ENCODE results near the gene TCF4.

Gene TCF4

GRCh38 chr18:55384551-55385275 is 203.3 kb downstream of the TCF4 start:
- no peak for DNase-seq (ENCODE audit: low spot score)

DNA sequence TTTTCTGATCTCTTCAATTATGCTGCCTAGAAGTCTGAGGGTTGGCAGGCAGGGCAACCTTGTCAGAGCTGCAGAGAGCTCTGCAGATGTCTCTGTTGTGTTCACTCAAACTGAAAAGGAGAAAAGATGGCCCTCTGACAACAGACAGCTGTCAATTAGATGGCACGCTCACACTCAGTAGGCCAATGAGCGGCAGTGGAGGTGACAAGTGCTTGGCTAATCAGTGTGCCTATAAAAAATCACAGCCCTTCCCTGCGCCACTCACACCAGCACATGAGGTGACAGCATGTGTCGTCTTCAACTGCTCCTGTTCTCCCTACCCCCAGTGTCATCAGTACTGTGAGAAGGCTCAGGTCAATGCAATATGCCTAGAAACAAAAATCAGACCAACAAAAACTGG is 203.9 kb downstream of the TCF4 start:
- no peak for DNase-seq (ENCODE audit: low spot score)

- DNase-seq (ENCODE audit: low spot score) = no peak
Observed at GRCh38 chr18:55382277-55382805, 205.7 kb downstream of the TCF4 start.

GRCh38 chr18:55381277-55381676 is 206.7 kb downstream of the TCF4 start:
- DNase-seq (ENCODE audit: low spot score) = no peak

DNA sequence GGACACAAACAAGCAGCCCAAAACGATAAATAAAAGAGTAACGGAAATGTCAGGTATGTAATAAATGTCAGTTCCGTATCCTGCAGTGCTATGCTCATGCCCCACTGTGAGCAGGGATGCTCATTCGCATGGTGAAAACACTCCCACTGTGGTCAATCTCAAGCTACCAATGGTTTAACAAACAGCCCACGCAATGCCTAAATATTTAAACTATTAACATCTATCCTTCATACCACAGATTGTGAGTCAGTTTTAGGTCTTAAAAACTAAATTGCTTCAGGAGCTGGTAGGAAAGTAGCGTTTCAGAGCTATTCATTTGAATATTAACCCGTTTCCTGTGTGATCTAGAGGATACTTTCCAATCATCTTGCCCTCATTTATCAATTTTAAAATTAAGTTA is 207.4 kb downstream of the TCF4 start:
- no peak for DNase-seq (ENCODE audit: low spot score)

- DNase-seq (ENCODE audit: low spot score) = no peak
Observed at GRCh38 chr18:55376387-55376786, 211.6 kb downstream of the TCF4 start.

DNA sequence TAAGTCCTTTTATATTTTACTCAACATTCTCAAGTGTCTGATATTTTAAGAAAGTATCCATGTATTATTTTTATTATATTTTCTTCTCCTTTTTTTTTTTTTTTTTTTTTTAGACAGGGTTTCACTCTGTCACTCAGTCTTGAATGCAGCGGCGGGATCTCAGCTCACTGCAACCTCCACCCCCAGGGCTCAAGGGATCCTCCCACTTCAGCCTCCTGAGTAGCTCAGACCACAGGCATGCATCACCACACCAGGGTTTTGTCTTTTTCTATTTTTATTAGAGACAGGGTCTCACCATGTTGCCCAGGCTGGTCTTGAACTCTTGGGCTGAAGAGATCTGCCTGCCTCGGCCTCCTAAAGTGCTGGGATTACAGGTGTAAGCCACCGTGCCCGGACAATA is 212.1 kb downstream of the TCF4 start:
- DNase-seq (ENCODE audit: low spot score) = no peak

- no peak for DNase-seq (ENCODE audit: low spot score)
Observed at GRCh38 chr18:55374741-55375140, 213.3 kb downstream of the TCF4 start.

DNA sequence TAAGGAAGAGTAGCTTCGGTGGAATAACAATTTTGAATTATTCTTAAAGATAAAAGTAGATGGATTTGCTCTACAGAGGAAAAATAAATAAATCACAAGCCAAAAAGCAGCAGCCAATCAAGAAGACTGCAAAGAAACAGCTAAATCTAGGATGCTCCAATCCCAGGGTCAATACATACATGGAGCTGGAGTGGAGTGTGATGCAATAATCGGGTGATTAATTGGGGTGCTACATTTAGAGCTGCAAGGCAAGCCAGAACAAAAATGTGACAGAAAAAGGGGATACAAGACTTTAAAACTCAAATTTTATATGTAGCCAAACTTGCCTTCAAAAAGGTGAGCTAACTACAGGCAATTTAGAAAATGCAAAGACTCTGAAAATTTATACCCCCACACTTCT is 215.8 kb downstream of the TCF4 start:
- no peak for DNase-seq (ENCODE audit: low spot score)

DNA sequence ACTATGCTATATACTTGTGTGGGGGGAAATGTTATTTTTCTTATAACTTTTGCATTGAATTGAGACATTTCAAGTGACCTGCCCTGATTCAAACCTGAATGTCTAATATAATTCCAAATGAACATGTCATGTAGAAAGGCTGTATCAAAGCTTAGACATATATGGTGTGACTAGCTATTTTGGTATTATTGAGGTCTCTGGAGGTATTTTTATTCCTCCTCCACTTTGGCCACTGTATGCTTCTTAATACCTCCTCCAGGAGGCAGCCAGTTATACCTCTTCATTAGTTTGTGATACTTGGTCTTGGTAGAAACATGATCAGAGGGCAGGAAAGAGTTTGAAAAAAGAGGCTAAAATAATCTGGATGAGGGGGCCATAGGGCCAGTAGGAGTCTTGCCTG is 217.1 kb downstream of the TCF4 start:
- no peak for DNase-seq (ENCODE audit: low spot score)

GRCh38 chr18:55369346-55369745 is 218.6 kb downstream of the TCF4 start:
- DNase-seq (ENCODE audit: low spot score) = no peak

GRCh38 chr18:55365342-55365741 is 222.7 kb downstream of the TCF4 start:
- DNase-seq (ENCODE audit: low spot score) = no peak

GRCh38 chr18:55362303-55362702 is 225.7 kb downstream of the TCF4 start:
- no peak for DNase-seq (ENCODE audit: low spot score)

- DNase-seq (ENCODE audit: low spot score) = no peak
Observed at GRCh38 chr18:55361492-55362250, 226.3 kb downstream of the TCF4 start.

DNA sequence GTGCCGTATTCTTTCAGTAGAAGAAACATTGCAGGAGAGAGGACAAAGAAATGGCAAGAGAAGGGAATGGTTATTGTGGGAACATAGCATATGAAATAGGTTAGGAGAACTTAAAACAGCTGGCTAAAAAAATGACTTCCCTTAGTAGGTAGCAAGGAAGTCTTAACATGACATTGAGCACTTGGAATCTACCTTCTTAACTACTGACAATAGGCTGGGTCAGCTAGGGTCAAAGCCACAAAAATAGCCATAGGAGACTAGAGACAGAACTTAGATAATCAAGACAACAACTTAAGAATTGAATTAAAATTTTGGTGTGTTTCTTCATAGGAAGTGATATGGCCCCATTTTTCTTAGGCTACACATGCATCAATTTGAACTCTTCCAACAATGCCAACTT is 227.9 kb downstream of the TCF4 start:
- no peak for DNase-seq (ENCODE audit: low spot score)

DNA sequence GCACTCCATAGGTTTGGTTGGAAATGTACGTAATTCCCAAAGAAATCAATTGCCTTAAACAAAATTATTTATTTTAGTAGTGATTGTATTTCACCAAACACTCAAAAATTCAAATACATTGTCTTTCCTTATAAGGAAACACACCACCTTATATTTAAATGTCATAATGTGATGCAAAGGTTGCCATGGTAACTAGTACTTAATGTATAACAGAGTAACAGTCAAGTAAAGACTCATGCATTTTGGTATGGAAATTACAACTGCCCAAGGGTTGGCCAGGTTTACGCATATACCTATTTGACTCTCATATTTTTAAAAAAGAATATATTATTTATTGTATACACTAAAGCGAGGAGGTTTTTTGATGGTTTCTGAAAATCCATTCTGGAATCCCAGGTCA is 231.2 kb downstream of the TCF4 start:
- no peak for DNase-seq (ENCODE audit: low spot score)

DNA sequence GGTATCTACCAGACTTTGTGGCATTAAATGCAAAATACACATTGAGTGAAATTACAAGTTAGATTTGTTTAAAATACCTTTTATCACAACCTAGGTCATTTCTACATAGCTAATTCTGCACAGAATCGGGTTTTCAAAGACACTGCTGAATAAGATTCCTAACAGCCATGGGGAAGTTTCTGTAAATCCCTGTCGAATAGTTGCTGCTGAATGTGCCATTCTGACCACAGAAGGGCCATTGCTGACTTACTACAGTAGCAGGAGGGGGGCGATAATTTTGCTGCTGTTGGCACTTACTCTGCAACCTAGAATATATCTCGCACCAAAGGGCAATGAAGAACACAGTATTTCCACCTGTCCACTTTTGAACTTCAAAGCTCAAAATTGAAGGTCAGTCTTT is 232.8 kb downstream of the TCF4 start:
- DNase-seq (ENCODE audit: low spot score) = no peak

DNA sequence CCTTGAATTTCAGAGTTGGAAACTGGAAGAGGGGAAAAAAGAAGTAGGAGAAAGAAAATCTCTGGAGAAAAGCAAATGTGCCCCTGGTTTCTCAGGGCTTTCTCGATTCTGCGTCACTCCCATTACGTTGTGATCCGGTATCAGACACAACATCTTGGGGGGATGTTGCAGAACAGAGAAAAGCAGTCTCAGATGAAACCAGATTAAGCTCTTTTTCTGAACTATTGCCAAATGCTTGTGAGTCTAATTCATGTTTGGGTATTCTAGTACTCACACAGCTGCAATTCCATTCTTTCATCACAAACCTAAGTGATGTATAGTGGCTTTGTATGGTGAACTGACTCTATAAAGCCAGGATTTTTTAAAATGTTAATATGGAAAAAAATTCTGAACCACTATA is 233.2 kb downstream of the TCF4 start:
- no peak for DNase-seq (ENCODE audit: low spot score)

DNA sequence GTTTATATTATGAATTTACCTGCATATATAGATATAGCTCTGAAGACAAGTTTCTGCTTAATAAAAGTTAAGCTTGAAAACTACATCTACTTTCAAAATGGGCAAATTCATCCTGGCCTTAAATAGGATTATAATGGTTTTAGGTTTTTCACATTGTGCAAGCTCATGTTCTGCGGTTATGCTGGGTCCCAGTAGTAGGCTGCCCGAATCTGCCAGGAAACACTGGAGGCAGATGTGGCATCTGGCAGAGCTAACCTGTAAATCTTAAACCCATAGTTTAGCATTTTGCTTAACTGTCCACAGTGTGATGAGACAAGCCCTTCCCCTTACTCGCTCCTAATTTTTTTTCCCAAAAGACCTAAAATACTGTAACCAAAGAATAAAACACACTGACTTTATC is 234.2 kb downstream of the TCF4 start:
- no peak for DNase-seq (ENCODE audit: low spot score)

DNA sequence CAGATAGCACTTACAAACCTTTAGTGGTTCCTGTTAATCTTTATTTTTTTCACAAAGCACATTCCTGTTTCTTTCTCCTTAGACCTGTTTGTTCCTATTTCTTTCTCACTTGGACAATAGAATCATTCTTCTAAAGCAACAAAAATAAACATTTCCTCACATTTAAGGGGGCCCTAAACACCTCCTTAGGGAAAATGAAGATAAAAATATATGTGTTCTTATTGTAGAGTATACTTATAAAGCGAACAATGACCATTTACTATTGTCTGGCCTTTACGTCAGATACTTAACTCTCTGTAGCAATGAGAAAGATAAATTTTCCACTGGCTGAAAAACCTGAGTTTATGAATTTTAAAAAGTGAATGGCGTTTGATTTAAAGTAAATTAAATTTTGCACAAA is 234.6 kb downstream of the TCF4 start:
- DNase-seq (ENCODE audit: low spot score) = no peak

DNA sequence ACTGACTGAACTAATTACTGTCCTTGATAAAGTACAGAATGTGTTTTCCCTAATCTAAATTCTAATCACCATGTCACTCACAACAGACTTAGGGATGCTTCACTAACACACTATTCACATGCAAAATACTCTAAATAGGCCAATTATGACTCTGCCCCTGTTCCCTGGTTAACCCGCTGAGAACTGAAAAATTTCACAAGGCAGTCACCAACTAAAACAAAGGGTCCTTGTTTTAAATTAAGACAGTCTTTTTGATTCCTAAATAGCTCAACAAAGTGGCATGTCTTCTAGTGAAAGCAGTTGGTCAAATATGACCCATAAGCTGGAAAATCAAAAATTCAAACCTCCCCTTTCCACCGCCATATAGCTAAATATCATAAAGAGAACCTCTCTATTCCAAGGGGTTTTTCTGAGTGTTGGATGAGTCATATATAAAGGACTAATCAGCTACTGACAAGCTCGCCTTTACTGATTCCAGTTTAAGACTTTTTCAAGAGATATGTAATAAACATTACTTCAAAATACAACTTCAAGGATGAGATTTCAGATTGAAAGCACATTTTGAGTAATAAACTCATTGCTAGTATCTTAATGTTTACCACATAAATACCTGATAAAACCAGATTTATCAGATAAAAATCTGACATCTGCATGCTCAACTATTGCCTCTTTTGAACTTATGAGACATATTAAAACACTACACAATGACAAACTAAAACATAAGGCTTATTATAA is 235.8 kb downstream of the TCF4 start:
- no peak for DNase-seq (ENCODE audit: low spot score)

- no peak for DNase-seq (ENCODE audit: low spot score)
Observed at GRCh38 chr18:55351241-55351691, 236.7 kb downstream of the TCF4 start.

DNA sequence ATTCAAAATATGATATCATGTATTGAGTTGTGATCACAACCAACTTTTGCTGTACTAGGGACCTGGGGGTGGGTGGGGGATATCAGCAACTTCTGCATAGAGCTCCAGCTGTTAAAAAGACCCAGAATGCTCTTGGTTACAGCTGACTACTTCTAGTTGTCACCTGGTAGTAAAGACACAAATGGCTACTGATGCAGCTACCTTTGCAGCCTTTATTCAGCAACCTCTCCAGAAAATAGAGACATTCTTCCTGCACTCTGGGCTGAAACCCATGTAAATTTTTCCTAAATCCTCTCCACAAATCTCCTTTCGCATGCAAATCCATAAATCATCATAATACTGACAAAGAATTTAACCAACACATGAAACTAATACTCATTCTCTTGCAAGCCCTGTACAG is 238.3 kb downstream of the TCF4 start:
- no peak for DNase-seq (ENCODE audit: low spot score)
